ENCODE data around the gene IFNL4.
"Not testable (repeated sequence)": the region's sequence is repeated elsewhere in the genome, so short reads cannot be mapped to it uniquely, and the experiment has no call there.

GRCh38 chr19:39268531-39269223, 20.0 kb upstream of the IFNL4 start:
- TF ChIP-seq POLR2AphosphoS5 (IDR thresholded peaks at IDR 0.05; ENCODE audit: low read depth, low read length); POLR2A (IDR thresholded peaks at IDR 0.05; ENCODE audit: low read depth, low read length); TAF1 (IDR thresholded peaks at IDR 0.05; ENCODE audit: borderline replicate concordance, low read depth, low read length): not testable (repeated sequence)

All from GM12892 (cell line).